ENCODE measurements around the gene CARMIL1.

CARMIL1 gene

DNA sequence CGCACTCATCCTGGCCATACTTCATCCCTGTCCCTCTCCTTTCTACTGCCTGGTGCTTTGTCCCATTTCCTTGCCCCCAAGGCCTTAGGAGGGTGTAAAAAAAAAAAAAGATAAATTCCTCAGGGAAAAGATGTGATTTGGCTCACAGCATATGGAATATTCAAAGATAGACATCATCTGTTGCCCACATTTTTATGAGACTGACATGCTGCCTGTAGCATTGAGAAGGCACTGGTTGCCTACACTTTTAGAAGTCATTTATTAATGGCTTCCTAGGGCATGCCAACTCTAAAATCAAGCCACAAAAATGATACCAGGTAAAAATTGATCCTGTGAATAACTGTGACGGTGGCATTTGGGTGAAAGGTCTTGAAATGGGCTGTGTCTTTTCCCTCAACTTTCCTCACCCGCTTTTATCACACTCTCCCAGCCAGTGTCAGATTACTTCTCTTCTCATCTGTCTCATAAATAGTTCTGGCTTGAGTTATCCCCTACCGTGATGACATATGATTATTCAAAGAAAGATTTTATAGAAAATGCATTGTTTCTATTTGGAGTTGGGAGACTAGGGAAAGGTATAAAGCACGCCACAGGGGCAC is 139.4 kb downstream of the CARMIL1 start:
- no peak for DNase-seq (ENCODE audit: low read depth)

DNA sequence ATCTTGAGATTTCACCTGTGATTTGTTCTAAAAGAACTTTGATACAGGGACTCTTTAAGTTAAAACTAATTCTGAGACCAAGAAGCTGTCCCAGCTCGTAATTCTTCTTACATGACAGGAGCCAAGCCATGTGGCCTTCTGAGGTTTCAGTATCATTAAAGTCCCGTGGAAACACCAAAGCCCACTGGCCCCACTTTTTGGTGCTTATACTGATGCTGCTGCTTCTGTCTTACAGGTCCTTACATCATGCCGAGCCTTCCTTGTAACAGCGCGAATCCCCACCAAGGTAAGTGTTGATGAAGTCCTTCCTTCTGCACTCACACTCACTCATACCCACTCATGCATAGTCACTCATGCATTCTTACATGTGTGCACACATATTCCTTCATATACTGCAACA is 140.7 kb downstream of the CARMIL1 start:
- TF ChIP-seq CTCF (conservative IDR thresholded peaks at IDR 0.05; ENCODE audit: low read length) = no peak
- DNase-seq (ENCODE audit: low read depth) = no peak
- H3K4me3 ChIP-seq (ENCODE audit: low read length) = no peak overlapping the region

More for the DNA sequence above, 139.4 kb downstream of the CARMIL1 start:
- no peak overlapping the region for H3K4me3 ChIP-seq (ENCODE audit: low read length)
- no peak for TF ChIP-seq CTCF (conservative IDR thresholded peaks at IDR 0.05; ENCODE audit: low read length)

DNA sequence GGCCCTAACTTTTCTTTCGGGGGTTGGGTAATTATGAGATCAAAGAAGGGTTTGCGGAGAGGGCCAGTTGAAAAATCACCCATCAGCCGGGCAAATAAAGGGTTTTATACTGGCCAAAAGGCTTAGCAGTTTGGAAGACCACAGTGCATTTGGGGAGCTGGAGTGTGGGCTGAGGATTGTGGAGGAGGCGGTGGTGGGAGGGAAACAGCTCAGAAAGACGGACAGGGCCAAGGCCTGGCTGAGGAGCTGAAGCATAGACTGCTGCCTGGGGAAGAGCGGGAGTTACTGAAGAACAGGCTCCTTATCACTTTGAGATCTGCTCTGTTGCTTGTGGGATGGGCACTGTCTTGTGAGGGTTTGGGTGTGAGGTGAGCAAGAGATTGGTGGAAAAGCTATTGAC is 144.2 kb downstream of the CARMIL1 start:
- DNase-seq (ENCODE audit: low read depth) = no peak
- no peak overlapping the region for H3K4me3 ChIP-seq (ENCODE audit: low read length)
- no peak for TF ChIP-seq CTCF (conservative IDR thresholded peaks at IDR 0.05; ENCODE audit: low read length)

DNA sequence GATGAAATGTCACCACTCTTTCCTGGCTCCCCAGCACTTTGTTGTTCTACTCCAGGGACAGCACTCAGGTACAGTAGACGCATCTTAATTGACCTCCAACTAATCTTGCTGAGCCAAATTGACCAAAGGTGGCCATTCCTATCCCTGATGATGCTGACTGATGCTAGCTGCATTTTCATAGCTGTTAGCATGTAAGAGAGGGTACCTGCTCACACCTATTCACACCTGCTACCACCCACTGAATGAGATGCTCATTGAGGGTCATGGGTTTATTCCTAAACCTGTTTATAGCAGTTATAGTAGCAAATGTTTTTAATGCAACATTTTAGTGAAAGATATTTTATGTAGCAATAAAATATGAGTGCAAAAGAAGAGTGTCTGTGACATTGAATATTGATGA is 145.1 kb downstream of the CARMIL1 start:
- no peak overlapping the region for H3K4me3 ChIP-seq (ENCODE audit: low read length)
- no peak for TF ChIP-seq CTCF (conservative IDR thresholded peaks at IDR 0.05; ENCODE audit: low read length)
- DNase-seq (ENCODE audit: low read depth) = no peak

- no peak for DNase-seq (ENCODE audit: low read depth)
- H3K4me3 ChIP-seq (ENCODE audit: low read length) = no peak overlapping the region
- no peak for TF ChIP-seq CTCF (conservative IDR thresholded peaks at IDR 0.05; ENCODE audit: low read length)
Observed at GRCh38 chr6:25427549-25427948, 148.4 kb downstream of the CARMIL1 start.

GRCh38 chr6:25428758-25429317 is 149.7 kb downstream of the CARMIL1 start:
- peak; percentile 39 for DNase-seq (ENCODE audit: low read depth)
- no peak overlapping the region for H3K4me3 ChIP-seq (ENCODE audit: low read length)
- TF ChIP-seq CTCF (conservative IDR thresholded peaks at IDR 0.05; ENCODE audit: low read length) = no peak

DNA sequence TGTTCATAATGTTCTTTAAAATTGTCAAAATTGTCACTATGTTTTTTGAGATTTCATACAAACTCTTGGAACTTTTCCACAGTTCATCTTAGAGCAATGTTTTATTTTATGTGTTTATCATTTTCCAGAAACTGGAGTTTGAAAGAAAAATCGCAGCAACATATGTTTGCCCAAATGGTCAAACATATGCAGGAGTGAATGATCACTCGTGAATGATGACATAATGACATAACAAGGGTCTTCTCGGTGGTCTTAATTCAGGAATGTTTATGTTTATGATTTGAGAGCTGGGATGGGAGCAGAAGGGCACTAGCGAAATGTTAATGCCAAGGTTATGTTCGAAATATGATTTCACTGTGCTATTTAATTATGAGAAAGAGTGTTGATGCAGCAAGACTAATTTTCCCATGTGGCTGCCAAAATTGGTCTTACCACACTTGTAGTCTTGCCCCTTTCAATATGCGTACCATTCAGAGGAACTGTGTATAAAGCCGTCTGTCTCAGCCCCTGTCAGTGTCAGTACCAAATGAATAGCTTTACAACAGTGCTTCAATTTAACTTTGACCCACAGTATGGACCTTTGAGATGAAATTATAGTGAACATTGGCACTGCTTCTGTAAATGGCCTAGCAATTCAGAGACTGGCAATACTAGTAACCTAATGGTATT is 152.3 kb downstream of the CARMIL1 start:
- no peak overlapping the region for H3K4me3 ChIP-seq (ENCODE audit: low read length)
- no peak for DNase-seq (ENCODE audit: low read depth)
- TF ChIP-seq CTCF (conservative IDR thresholded peaks at IDR 0.05; ENCODE audit: low read length) = no peak
